CD4-positive, alpha-beta T cell (primary cell): Measurements from ENCODE around the gene LPAR3. TPM values are rescaled to one million over a fixed set of nuclear protein-coding genes. Genes with fewer than 3 reads are reported as not detected.

Experiments
- ATAC-seq: fragments of 200-7000 bp; cut with Tn5 transposase; one replicate; pipeline ENCODE4 v1.10.0; 2022; ENCODE audit warnings: mild to moderate bottlenecking; ENCODE audit not compliant: poor library complexity
- CTCF ChIA-PET: fragments of 350-600 bp; sonication (Branson Sonifier 250); formaldehyde crosslinking; loops from one replicate; lab custom pipeline; 2021; ENCODE audit warnings: antibody characterized with exemption, inconsistent platforms; lab: Charles Lee
- POLR2A ChIA-PET: fragments of 350-600 bp; sonication (Branson Sonifier 250); formaldehyde crosslinking; loops from one replicate; lab custom pipeline; 2021; ENCODE audit warnings: antibody characterized with exemption, inconsistent platforms; lab: Charles Lee
- DNase-seq, 14 experiments: peaks; one replicate each; pipeline ENCODE4 v3.0.0-alpha.2; 2013 to 2020; ENCODE audit warnings: mixed read lengths in 2 of 14
- H3K27ac ChIP-seq, 2 donors: one replicate each; pipeline versions ENCODE4 v1.5.1 to v1.7.0; 2013; ENCODE audit warnings: low read length in 2 of 2, low read depth in 1 of 2, mild to moderate bottlenecking in 1 of 2
- H3K27me3 ChIP-seq, 2 experiments: 1 replicate in 1 of 2; 2 replicates in 1 of 2; pipeline versions ENCODE4 v1.6.1 to v1.7.0; 2013; ENCODE audit warnings: low read length in 2 of 2, control low read depth in 1 of 2, mild to moderate bottlenecking in 1 of 2, moderate library complexity in 1 of 2; ENCODE audit not compliant: insufficient read depth in 2 of 2, control insufficient read depth in 1 of 2
- H3K36me3 ChIP-seq: one replicate; pipeline ENCODE4 v1.6.1; 2013; ENCODE audit warnings: low read length, control low read depth; ENCODE audit not compliant: insufficient read depth
- H3K4me1 ChIP-seq: one replicate; pipeline ENCODE4 v1.6.1; 2013; ENCODE audit warnings: low read length, control low read depth; ENCODE audit not compliant: insufficient read depth
- H3K4me3 ChIP-seq: one replicate; pipeline ENCODE4 v1.5.1; 2013; ENCODE audit warnings: mild to moderate bottlenecking, low read length, moderate library complexity
- H3K9me3 ChIP-seq, 2 experiments: 1 replicate in 1 of 2; 2 replicates in 1 of 2; pipeline versions ENCODE4 v1.6.1 to v1.7.0; 2013; ENCODE audit warnings: low read length in 2 of 2, mild to moderate bottlenecking in 2 of 2, control low read depth in 1 of 2, moderate library complexity in 1 of 2; ENCODE audit not compliant: control insufficient read depth in 1 of 2, insufficient read depth in 1 of 2
- H3K27ac Mint-ChIP-seq: one replicate; pipeline ENCODE4 v1.8.0; 2020; ENCODE audit warnings: mixed read lengths
- H3K27me3 Mint-ChIP-seq: one replicate; pipeline ENCODE4 v1.8.0; 2021; ENCODE audit warnings: mixed read lengths
- H3K36me3 Mint-ChIP-seq: one replicate; pipeline ENCODE4 v1.8.0; 2021; ENCODE audit warnings: low read depth, mixed read lengths
- H3K4me1 Mint-ChIP-seq: one replicate; pipeline ENCODE4 v1.8.0; 2021; ENCODE audit warnings: low read depth, mixed read lengths
- H3K4me3 Mint-ChIP-seq: one replicate; pipeline ENCODE4 v1.8.0; 2020; ENCODE audit warnings: mild to moderate bottlenecking, mixed read lengths
- H3K9me3 Mint-ChIP-seq: one replicate; pipeline ENCODE4 v1.8.0; 2020; ENCODE audit warnings: mixed read lengths
- CTCF ChIP-seq: fragments of 200-600 bp; IDR thresholded peaks from one replicate; pipeline ENCODE4 v1.8.0; 2022; ENCODE audit warnings: antibody characterized with exemption, mild to moderate bottlenecking
- intact Hi-C, 2 experiments: fragments of 100-400 bp; cut with DNase I in 1 of 2; cut with micrococcal nuclease in 1 of 2; formaldehyde crosslinking; loops; one replicate each; pipeline versions ENCODE4 v1.15.1 to v1.9.0; 2023 to 2025; cut with DNase I, micrococcal nuclease
- total RNA-seq, 174 experiments: library from RNA in 2 of 174; stranded (reverse) in 2 of 174; gene quantifications; one replicate each; pipeline ENCODE4 v1.2.3 and lab custom pipeline; 2021 to 2026

The LPAR3 gene
- total RNA-seq, 2 experiments from 2014 or later = 0.25 to 0.87 TPM

- Histone ChIP-seq H3K4me1 (no peaks in the 10 kb centered on the region), H3K27me3 (no peaks in the 10 kb centered on the region), H3K9me3 (no peaks in the 10 kb centered on the region), H3K27ac (no peak overlapping the region), H3K36me3 (no peaks in the 10 kb centered on the region), H3K4me3 (no peak overlapping the region)
- DNase-seq = no peak
- H3K36me3 Mint-ChIP-seq = no peaks in the 10 kb centered on the region
- H3K27me3 Mint-ChIP-seq = no peaks in the 10 kb centered on the region
- no peak overlapping the region for H3K4me3 Mint-ChIP-seq
- H3K27ac Mint-ChIP-seq = no peak overlapping the region
- no peak for TF ChIP-seq CTCF
- CTCF ChIA-PET = no interaction called here
- POLR2A ChIA-PET = no interaction called here
- no peak for ATAC-seq
- no peaks in the 10 kb centered on the region for H3K9me3 Mint-ChIP-seq
- no peaks in the 10 kb centered on the region for H3K4me1 Mint-ChIP-seq
- intact Hi-C loops = no loop called here
Observed at GRCh38 chr1:84833194-84833593, 59.8 kb downstream of the LPAR3 start.

GRCh38 chr1:84830136-84830535, 62.9 kb downstream of the LPAR3 start:
- POLR2A ChIA-PET = no interaction called here
- H3K27ac Mint-ChIP-seq = no peak overlapping the region
- CTCF ChIA-PET = no interaction called here

GRCh38 chr1:84827976-84828375, 65.0 kb downstream of the LPAR3 start:
- CTCF ChIA-PET = interaction anchor here (1.2 kb wide), 1 partner anchor 46 kb away, joined by 3 read pairs; no protein-coding TSS in a partner anchor
- H3K27ac Mint-ChIP-seq = no peak overlapping the region

More at GRCh38 chr1:84830136-84830535, 62.9 kb downstream of the LPAR3 start:
- intact Hi-C loops = no loop called here
- Histone ChIP-seq H3K27ac (no peak overlapping the region), H3K4me1 (no peaks in the 10 kb centered on the region), H3K36me3 (no peaks in the 10 kb centered on the region), H3K27me3 (no peaks in the 10 kb centered on the region), H3K4me3 (no peak overlapping the region), H3K9me3 (no peaks in the 10 kb centered on the region)
- no peak for TF ChIP-seq CTCF
- H3K9me3 Mint-ChIP-seq = no peaks in the 10 kb centered on the region
- no peaks in the 10 kb centered on the region for H3K4me1 Mint-ChIP-seq
- no peaks in the 10 kb centered on the region for H3K36me3 Mint-ChIP-seq
- DNase-seq (no peak), ATAC-seq (no peak)
- H3K4me3 Mint-ChIP-seq = no peak overlapping the region
- H3K27me3 Mint-ChIP-seq = no peaks in the 10 kb centered on the region

More at GRCh38 chr1:84827976-84828375, 65.0 kb downstream of the LPAR3 start:
- DNase-seq = no peak
- Mint-ChIP-seq H3K36me3 (no peaks in the 10 kb centered on the region), H3K9me3 (no peaks in the 10 kb centered on the region), H3K4me1 (no peaks in the 10 kb centered on the region), H3K27me3 (no peaks in the 10 kb centered on the region), H3K4me3 (no peak overlapping the region)
- H3K4me1 ChIP-seq = no peaks in the 10 kb centered on the region
- no peaks in the 10 kb centered on the region for H3K9me3 ChIP-seq
- intact Hi-C loops = no loop called here
- no peaks in the 10 kb centered on the region for H3K27me3 ChIP-seq
- no peak for TF ChIP-seq CTCF
- no peak overlapping the region for H3K4me3 ChIP-seq
- H3K27ac ChIP-seq = no peak overlapping the region
- POLR2A ChIA-PET = interaction anchor here (0.6 kb wide), 1 partner anchor 900 kb away, joined by 3 read pairs; no protein-coding TSS in a partner anchor
- no peaks in the 10 kb centered on the region for H3K36me3 ChIP-seq
- ATAC-seq = no peak
